HG03175 (cell line): ENCODE measurements around the gene LSMEM2.
A peak's percentile ranks its signal among the peaks of the same experiment; 100 is the strongest.
"Not testable (repeated sequence)": the region's sequence is repeated elsewhere in the genome, so short reads cannot be mapped to it uniquely, and the experiment has no call there.

Experiments
- ATAC-seq: cut with Tn5 transposase; IDR thresholded peaks from one replicate; pipeline ENCODE4 v1.9.1; 2021; ENCODE audit warnings: mild to moderate bottlenecking, moderate library complexity; ENCODE audit not compliant: unreplicated experiment

The LSMEM2 gene

DNA sequence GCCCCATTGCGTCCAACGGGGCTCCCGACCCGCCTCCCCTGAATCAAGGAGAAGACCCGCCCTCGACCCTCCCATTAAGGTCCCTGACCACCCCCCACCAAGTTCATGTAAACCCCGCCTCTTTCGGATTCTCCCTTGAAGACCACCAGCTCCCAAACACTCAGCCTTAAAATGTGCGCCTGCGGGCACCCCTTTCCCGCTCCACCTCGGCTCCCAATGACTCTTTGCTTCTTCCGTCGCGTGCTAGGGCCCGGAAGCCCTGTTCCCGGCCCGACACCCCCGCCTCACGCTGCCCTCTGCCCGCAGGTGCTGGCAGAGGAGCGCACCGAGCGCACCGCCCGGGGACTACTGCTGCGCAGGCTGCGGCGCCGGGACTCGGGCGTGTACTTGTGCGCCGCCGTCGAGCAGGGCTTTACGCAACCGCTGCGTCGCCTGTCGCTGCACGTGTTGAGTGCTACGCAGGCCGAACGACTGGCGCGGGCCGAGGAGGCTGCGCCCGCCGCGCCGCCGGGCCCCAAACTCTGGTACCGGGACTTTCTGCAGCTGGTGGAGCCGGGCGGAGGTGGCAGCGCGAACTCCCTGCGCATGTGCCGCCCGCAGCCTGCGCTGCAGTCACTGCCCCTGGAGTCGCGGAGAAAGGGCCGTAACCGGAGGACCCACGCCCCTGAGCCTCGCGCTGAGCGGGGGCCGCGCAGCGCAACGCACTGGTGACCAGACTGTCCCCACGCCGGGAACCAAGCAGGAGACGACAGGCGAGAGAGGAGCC is 2.7 kb upstream of the LSMEM2 start:
- no peak for ATAC-seq

DNA sequence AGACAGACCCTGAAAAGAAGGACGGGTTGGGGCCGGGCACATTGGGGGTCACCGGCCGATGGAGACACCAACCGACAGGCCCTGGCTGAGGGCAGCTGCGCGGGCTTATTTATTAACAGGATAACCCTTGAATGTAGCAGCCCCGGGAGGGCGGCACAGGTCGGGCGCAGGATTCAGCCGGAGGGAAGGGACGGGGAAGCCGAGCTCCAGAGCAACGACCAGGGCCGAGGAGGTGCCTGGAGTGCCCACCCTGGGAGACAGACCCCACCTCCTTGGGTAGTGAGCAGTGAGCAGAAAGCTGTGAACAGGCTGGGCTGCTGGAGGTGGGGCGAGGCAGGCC is 2.2 kb upstream of the LSMEM2 start:
- no peak for ATAC-seq

DNA sequence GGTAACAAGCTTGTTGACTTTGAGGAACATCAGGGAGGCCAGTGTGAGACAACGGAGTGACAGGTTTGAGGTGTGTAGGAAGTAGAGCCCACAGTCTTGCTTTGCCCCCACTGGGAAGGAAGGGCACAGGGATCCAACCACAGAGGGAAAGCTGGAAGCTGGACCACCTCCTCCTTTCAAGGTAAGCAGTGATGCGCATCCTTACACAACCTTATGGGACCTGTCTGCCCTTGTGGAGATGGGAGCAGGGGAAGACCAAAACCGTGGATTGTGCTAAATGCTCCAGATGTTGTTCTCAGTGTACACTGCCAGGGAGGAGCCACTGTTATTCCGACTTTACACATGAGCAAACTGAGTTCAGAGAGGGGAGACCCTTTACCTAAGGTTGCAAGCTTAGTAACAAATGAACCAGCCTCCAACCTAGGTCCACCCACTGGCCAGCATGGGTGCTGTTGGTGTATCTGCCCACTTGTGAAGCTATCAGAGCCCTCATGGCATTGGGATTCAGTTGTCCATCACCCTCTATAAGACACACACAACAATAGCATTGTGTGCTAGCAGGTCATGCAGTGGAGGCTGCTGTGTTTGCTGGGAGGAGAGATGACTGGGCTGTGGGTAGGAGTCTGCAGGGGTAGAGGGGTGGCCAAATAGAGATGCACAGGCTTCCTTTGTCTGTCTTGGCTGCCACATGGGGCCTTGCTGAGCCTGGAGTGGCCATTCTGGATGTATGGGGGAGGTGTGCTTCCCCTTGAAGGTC is 586 bp upstream of the LSMEM2 start:
- ATAC-seq = no peak

DNA sequence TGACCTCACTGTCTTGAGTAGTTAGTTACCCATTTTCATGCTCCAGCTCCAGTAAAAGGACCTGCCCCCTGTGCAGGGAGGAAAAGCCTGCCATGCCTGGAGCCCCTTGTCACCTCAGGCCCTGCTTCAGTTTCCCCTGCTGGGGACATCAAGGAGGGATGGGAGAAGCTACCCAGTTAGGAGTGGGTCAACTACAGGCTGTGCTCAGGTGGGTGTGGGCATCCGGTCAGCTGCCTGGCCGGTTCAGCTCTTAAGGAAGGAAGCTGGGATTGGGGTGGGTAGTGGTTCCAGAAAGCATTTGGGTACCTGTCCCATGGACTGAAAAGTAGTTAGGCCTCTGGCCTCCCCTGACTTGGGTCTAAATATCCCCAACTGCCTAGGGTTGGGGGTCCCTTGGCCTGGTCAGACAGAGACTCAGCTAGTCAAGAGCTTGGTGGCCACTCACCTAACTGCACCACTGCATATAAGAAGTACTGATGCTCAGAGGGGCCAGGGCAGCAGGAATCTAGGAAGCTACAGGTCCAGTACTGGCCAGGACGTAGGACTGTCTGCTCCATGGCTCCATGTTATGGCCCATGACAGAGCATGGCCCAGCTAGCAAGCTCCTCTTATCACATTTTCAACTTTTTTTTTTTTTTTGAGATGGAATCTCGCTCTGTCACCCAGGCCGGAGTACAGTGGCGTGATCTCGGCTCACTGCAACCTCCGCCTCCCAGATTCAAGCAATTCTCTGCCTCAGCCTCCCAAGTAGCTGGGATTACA is 549 bp downstream of the LSMEM2 start:
- no peak for ATAC-seq

DNA sequence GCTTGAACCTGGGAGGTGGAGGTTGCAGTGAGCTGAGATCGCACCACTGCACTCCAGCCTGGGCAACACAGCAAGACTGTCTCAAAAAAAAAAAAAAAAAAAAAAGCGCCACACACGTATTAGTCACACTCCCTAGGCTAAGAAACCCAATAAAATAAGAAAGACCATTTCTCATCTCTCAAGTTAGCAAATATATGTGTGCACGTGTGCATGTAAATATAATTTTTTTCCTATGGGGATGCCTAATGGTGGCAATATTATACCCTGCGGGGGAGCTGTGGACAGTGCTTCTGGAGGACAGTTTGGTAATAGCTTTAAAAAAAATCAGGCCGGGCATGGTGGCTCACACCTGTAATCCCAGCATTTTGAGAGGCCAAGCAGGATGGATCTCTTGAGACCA is 5.2 kb downstream of the LSMEM2 start:
- not testable (repeated sequence) for ATAC-seq

GRCh38 chr3:50286322-50287227 is 7.7 kb downstream of the LSMEM2 start:
- no peak for ATAC-seq

- ATAC-seq = no peak
Observed at GRCh38 chr3:50287262-50287661, 8.4 kb downstream of the LSMEM2 start.

GRCh38 chr3:50288387-50289007 is 9.6 kb downstream of the LSMEM2 start:
- no peak for ATAC-seq

DNA sequence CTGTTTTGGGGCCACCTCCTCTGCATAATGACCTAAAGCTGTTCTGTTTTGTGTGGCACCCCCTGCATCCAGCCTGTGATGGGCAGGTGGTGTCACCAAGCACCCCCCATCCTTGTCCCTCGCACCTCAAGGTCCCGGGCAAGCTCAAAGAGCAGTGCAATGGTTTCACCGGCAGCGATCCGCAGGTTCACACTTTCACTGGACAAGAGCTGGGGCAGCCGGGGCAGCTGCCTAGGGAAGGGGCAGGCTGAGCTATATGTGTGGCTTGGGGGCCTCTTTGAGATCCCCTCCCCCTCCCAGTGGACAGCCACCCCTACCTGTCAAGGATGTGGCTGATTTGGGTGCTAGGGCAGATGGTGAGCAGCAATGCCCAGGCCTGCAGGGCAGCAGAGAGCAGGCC is 10.2 kb downstream of the LSMEM2 start:
- ATAC-seq = no peak

- ATAC-seq = no peak
Observed at GRCh38 chr3:50290161-50290641, 11.3 kb downstream of the LSMEM2 start.

- peak; percentile 96 for ATAC-seq
Observed at GRCh38 chr3:50292159-50293078, 13.5 kb downstream of the LSMEM2 start, which contains the start of gene IFRD2. Gene IFRD2 (minus strand): TSS chr3:50292429. CDS start chr3:50292274, 155 bp downstream.

DNA sequence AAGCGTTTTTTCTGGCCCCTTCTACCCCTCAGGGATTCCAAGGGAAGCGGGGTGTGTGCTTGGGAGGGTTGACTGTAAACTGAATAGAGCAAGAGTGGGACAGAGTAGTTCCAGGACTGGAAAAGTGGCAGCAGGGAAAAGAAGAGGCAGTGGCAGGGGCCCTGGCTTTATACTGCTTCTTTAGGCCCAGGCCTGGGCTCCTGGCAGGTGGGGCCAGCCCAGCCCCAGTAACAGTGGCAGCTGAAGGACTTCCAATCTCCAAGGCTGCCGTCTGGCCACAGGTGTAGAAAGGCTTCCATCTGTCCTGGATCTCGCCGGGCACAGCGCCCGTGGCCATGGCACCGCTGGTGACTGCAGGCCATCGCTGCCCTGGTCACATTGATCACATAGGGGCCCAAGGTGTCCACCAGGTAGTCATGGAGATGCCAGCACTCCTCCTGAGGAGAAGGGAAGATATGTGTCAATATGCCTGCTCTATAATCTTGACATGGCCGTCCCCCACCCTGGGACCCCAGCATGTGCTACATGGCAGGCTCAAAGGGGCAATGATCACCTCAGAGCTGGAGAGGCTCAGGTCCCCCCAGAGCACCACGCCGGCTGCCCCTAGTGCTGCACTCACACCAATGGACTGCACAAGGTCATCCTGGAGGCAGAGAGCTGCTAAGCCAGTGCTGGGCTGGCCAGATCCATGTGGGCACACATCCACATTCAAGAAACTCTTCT is 14.4 kb downstream of the LSMEM2 start:
- no peak for ATAC-seq

- ATAC-seq = no peak
Observed at GRCh38 chr3:50294089-50294488, 15.2 kb downstream of the LSMEM2 start.

DNA sequence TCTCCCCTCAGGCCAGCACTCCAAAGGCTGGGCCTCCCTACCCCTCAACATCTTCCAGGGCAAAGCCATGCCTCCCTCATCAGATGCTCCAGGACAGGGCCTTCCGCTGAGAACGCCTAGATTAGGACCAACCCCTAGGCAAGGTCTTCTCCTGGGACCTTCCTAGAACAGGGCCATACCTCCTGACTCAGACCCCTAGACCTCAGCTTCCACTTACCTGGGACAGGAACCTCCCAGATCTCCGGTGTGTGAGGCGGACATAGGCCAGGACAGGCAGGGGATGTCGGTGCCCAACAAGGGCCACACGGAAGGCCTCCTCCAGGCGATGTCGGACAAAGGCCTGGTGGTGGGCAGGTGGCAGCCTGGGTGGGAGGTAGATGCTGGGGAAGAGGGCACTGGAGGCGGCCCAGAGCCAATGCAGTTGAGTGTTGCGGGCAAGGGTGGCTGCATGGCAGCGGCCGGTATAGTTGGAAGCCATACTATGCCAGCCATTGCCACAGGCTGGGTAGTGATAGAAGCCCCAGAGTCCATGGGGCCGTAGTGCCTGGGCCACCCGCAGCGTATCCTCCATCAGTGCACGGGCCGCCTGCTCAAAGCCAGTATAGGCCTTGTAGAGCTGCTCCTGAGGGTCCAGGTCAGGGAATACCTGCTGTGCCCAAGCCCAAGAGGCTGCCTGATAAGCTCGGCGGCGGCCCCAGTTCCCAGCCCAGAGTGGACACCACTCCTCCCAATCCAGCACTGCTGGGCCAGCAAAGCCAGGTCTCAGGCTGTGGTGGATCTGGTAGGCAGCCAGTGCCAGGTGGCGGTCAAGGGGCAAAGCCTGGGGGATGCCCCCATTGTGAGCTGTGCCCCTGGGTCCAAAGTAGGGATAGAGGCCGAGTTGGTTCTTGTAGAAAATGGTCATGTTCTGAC is 15.9 kb downstream of the LSMEM2 start:
- no peak for ATAC-seq

DNA sequence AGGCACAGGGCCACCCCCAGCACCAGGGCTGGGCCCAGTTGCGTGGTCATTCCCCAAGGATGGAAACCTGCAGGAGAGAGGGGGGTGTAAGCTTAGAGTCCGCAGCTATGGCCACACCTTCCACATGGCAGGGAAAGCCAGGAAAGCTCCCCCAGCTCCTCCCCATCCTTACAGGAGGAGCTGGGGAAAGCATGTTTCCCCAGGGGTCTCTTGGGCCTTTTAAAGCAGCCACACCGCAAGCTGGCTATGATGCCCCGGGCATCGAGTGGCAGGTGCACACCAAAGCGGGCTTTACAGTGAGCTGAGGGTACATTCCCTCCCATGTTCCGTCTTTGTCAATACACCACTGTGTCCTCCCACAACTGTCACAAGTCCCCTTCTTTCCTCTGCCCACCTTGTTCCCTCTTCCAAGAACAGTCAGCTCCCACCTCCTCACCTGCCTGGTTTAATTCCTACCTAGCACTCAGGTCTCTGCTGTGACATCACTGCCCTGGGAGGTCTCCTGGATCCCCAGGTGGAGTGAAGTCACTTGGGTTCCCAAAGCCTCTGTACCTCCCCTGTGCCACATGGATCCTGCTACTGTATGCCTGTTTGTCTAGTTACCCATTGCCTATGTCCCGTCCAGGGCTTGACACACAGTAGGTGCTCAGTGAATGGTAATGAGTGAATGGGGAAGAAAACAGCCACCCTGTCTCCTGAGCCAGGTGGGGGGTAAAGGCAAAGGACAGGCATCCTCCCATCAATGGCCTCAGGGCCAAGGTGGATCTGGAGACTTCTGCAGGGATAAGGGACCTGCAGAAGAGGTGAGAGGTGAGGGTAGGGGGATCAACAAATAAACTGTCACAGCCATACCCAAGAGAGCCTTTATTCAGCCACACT is 16.9 kb downstream of the LSMEM2 start:
- no peak for ATAC-seq

DNA sequence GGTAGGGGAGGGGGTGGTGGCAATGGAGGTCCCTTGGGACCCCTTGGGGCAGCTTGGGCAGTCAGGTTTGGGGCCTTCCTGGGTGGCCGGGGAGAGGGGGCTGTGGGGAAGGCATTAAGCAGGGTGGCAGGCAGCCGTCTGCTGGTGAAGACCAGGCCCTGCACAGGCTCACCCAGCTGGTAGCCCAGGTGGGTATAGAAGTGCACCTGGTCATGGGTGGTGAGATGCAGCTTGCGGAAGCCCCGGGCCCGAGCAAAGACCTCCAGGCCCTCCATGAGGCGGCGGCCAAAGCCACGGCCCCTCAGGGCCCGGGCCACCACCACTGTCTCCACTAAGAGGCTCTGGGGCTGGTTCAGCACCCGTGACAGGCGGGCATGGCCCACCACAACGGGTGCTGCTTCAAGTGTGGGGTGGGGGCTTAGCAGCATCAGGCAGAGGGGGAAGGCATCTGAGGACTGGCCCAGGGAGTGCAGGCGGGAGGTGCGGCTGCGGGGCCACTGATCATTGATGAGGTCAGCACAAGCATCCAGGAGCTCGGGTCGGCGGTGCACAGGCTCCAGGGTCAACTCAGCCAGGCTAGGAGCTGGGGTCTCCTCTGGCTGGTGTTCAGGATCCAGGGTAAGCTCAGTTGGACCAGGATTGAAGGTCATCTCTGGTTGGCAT is 18.0 kb downstream of the LSMEM2 start:
- no peak for ATAC-seq
